Ovary (tissue), 3 donors: ENCODE results near the gene PPP2R2B.

Experiments
- CTCF ChIP-seq, 3 donors: fragments of 450-650 bp in 2 of 3; fragments of 200-600 bp in 1 of 3; IDR thresholded peaks; one replicate each; pipeline versions ENCODE4 v1.5.1 to v1.8.0; 2016 to 2022; ENCODE audit warnings: antibody characterized with exemption in 3 of 3, mild to moderate bottlenecking in 1 of 3
- EP300 ChIP-seq: sonication (generic); formaldehyde crosslinking; IDR thresholded peaks from one replicate; pipeline ENCODE4 v1.6.1; 2017; ENCODE audit warnings: antibody characterized with exemption
- donor health status: DM: no; HTN: no; CAD: no.

DNA sequence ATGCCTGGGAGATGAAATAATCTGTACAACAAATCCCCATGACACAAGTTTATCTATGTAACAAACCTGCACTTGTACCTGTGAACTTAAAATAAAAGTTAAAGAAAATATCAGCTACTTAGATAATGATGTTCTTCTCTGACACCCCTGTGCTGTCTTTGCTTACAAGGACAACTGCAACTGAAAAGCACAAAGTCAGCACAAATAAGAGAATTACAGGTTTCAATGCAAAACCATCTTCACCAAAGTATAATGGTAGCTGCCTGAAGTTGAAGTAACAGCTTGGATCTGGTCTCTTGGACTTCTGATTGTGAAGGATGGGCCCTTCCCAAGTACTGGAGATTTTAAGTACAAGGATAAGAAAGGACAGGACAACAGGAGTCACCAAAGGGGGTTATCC lies 45.6 kb upstream of the PPP2R2B start:
- TF ChIP-seq EP300 (no peak), CTCF (IDR thresholded peaks at IDR 0.05) (no peak)
